K562 (cell line): ENCODE measurements around the gene RAB6A.
"Not testable (repeated sequence)": the region's sequence is repeated elsewhere in the genome, so short reads cannot be mapped to it uniquely, and the experiment has no call there.

Experiments used
- ATF1 ChIP-seq, 2 experiments: fragments of 450-650 bp in 1 of 2; IDR thresholded peaks; 2 replicates each; pipeline ENCODE4 v1.6.1; 2016; ENCODE audit warnings: missing compliant biosample characterization in 1 of 2, missing genetic modification characterization in 1 of 2
- C11orf30 ChIP-seq: fragments of 450-650 bp; IDR thresholded peaks from 2 replicates; pipeline ENCODE4 v1.6.1; 2016; ENCODE audit warnings: low read depth, mild to moderate bottlenecking
- NR3C1 ChIP-seq: sonication (generic); formaldehyde crosslinking; IDR thresholded peaks from 2 replicates; pipeline ENCODE4 v1.8.1; 2022; ENCODE audit warnings: missing genetic modification reagents

GRCh38 chr11:73785467-73785866 lies 24.6 kb upstream of the RAB6A start:
- not testable (repeated sequence) for TF ChIP-seq NR3C1 (CRISPR knock-in tag); C11orf30; ATF1 (CRISPR knock-in tag; IDR thresholded peaks at IDR 0.05); ATF1 (tag; IDR thresholded peaks at IDR 0.05)
